D721Med (cell line): ENCODE measurements around the gene EPB41L4A.

ENCODE experiments used
- DNase-seq: peaks from one replicate; pipeline ENCODE4 v3.0.0; 2011; ENCODE audit warnings: low spot score; ENCODE audit not compliant: insufficient read length
- FAIRE-seq: peaks from 2 replicates; lab custom pipeline; 2011; peaks lifted over from hg19 to GRCh38; lab: Jason Lieb, UNC
- TF ChIP-seq, protein P1 (sequence below): IDR thresholded peaks from 2 replicates; pipeline ENCODE4 v1.5.1; 2012; ENCODE audit warnings: mild to moderate bottlenecking, control low read depth; ENCODE audit not compliant: insufficient read depth; ENCODE audit errors: missing control alignments

The EPB41L4A gene

DNA sequence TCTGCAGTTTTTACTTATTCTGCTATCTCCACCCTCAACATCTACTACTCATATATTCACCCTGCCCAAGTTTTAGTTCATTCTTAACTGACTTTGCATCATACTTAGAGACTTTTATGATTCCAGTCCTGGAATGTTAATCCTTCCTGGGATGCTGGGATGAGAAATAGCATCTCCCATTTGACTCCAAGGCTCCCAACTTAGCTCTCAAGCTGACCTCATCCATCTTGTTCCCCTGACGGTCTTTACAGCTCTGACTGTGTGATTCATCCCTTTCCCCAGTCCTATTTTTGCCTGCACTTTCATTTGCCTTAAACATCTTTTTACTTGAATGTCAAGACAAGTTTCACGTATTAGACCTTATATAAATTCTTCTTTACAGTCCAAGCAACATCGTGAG lies 297.8 kb downstream of the EPB41L4A start:
- DNase-seq (no peak), FAIRE-seq (no peak)
- TF ChIP-seq, protein P1, sequence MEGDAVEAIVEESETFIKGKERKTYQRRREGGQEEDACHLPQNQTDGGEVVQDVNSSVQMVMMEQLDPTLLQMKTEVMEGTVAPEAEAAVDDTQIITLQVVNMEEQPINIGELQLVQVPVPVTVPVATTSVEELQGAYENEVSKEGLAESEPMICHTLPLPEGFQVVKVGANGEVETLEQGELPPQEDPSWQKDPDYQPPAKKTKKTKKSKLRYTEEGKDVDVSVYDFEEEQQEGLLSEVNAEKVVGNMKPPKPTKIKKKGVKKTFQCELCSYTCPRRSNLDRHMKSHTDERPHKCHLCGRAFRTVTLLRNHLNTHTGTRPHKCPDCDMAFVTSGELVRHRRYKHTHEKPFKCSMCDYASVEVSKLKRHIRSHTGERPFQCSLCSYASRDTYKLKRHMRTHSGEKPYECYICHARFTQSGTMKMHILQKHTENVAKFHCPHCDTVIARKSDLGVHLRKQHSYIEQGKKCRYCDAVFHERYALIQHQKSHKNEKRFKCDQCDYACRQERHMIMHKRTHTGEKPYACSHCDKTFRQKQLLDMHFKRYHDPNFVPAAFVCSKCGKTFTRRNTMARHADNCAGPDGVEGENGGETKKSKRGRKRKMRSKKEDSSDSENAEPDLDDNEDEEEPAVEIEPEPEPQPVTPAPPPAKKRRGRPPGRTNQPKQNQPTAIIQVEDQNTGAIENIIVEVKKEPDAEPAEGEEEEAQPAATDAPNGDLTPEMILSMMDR, result no peak

DNA sequence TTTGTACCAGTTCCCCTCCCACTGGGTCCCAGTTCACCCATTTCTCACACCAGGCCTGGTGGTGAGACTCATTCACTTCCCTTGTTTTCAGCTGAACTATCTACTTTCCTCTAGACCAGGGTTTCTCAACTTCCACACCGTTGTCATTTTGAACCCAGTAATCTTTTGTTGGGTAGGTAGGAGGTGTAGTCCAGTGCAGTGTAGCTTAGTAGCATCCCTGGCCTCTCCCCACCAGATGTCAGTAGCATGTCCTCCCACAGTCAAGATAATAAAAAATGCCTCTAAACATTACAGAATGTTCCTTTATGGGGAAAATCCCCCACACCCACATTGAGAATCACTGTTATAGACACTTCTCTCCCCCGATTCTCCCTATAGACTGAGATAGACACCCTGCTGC lies 299.1 kb downstream of the EPB41L4A start:
- TF ChIP-seq, protein P1, result no peak
- DNase-seq, result no peak
- no peak for FAIRE-seq

DNA sequence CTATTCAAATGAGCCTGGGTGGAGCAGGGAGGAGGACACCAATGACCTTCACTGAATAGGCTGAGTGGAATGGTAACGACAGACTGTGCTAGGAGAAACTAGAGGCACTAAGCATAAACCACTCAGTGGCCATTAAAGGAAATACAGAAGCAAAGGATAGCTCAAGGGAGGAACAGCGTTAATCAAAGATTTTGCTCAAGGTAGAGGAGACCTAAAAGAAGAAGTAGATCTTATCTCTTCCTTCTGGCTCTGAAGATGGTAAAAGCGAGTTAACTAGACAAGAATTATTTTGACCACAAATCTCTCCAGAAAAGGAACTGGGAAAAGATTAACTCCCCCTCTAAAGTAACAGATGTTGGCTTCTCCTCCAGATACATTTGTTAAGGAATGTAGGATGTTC lies 299.6 kb downstream of the EPB41L4A start:
- TF ChIP-seq, protein P1, result no peak
- DNase-seq (no peak), FAIRE-seq (no peak)

DNA sequence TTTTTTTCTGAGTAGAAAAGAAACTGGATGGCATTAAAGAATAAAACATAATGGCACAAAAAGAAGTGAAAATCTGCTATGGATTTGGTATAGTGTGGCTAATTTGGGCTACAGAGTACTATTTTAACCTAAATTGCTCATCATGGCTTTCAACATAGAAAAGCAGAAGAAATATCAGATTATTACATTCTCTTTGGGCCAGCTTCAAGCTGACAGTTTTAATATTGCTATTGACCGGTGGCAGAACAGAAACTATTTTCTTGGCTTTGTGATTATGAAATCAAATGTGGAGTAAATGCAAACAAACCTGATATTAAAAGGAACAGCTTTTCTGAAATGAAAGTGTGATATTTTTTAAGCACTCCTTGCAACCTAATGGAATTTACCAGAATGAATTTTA lies 301.5 kb downstream of the EPB41L4A start:
- TF ChIP-seq, protein P1, result no peak
- no peak for FAIRE-seq
- DNase-seq, result no peak

DNA sequence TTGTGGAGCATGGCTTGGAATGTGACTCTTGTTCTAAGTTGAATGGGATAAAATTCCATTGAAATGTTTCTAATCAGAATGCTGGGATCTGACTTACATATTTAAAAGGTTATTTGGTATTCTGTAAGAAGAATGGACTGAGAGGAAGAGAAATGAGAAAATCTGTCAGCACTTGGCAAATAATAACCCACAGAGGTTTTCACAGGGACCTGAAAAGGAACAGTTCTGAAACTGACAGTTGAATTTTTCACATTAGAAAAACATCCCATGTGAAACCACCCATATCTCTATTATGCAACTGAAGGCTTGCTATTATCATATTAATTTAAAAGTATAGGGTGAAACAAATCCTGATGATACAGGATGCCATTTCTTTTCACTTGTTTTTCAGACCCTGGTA lies 302.7 kb downstream of the EPB41L4A start:
- TF ChIP-seq, protein P1, result no peak
- FAIRE-seq, result no peak
- no peak for DNase-seq

DNA sequence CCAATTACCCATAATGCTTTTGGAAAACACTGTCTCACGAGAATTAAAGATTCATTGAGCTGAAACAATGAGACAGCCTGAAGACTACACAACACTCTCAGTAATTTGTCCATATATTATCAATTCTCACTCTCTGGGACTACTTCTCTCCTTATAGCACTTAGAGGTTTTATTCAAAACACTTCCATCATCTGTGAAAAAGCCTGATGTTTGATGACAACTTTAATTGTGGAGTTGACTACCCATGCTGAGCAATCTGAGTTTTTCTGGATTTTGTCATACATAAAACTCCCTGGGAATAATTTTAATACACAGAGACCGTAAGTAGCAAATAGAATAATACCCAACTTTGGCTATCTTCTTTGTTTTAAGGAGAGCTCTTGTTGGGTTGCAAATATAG lies 305.5 kb downstream of the EPB41L4A start:
- DNase-seq (no peak), FAIRE-seq (no peak)
- TF ChIP-seq, protein P1, result no peak
